Ovary (tissue), 3 donors: ENCODE results near the gene UBR4.

ENCODE experiments used
- CTCF ChIP-seq, 3 donors: fragments of 450-650 bp in 2 of 3; fragments of 200-600 bp in 1 of 3; IDR thresholded peaks; one replicate each; pipeline versions ENCODE4 v1.5.1 to v1.8.0; 2016 to 2022; ENCODE audit warnings: antibody characterized with exemption in 3 of 3, mild to moderate bottlenecking in 1 of 3
- EP300 ChIP-seq: sonication (generic); formaldehyde crosslinking; IDR thresholded peaks from one replicate; pipeline ENCODE4 v1.6.1; 2017; ENCODE audit warnings: antibody characterized with exemption
- POLR2A ChIP-seq: fragments of 450-650 bp; IDR thresholded peaks from one replicate; pipeline ENCODE4 v1.6.1; 2017; ENCODE audit warnings: antibody characterized with exemption, mild to moderate bottlenecking, moderate library complexity
- donor health status: DM: no; HTN: no; CAD: no.

- TF ChIP-seq CTCF (IDR thresholded peaks at IDR 0.05) = no peak
- no peak for TF ChIP-seq POLR2A
- TF ChIP-seq EP300 = no peak
Observed at GRCh38 chr1:19032701-19033514, 177.2 kb downstream of the UBR4 start.
